ENCODE results near the gene EDDM13. TPM values are rescaled to one million over a fixed set of nuclear protein-coding genes. Genes with fewer than 3 reads are reported as not detected.

Gene EDDM13, protein sequence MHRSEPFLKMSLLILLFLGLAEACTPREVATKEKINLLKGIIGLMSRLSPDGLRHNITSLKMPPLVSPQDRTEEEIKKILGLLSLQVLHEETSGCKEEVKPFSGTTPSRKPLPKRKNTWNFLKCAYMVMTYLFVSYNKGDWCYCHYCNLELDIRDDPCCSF
- not detected in 2 replicates for total RNA-seq

DNA sequence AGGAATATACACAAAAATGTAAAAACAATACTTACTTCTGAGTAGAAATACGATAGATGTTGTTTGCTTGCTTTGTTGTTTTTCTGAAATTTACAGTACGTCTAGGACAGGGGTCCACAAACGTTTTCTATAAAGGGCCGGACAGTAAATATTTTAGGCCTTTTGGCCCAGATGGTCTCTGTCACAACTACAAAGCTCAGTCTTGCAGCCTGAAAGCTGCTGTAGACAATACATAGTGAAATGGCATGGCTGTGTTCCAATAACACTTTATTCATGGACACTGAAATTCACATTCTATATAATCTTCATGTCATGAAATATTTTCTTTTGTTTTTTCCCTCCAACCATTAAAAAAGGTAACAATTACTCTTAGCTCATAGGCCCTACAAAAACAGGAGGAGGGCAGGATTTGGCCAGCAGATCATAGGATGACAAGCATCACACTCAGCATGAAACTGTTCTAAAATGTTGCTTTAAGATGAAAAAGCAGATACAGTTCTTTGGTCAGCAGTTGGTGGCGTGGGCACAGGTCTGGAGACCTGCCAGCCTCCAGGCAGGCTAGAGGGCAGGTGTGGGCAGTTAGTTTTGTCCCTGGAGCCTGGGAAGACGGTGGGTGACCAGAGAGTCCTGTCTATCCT, at the start of gene EDDM13:
Gene EDDM13 (plus strand): TSS at position 588 of the 638 bp plus-strand sequence. CDS start 87 bp downstream, outside the sequence.

DNA sequence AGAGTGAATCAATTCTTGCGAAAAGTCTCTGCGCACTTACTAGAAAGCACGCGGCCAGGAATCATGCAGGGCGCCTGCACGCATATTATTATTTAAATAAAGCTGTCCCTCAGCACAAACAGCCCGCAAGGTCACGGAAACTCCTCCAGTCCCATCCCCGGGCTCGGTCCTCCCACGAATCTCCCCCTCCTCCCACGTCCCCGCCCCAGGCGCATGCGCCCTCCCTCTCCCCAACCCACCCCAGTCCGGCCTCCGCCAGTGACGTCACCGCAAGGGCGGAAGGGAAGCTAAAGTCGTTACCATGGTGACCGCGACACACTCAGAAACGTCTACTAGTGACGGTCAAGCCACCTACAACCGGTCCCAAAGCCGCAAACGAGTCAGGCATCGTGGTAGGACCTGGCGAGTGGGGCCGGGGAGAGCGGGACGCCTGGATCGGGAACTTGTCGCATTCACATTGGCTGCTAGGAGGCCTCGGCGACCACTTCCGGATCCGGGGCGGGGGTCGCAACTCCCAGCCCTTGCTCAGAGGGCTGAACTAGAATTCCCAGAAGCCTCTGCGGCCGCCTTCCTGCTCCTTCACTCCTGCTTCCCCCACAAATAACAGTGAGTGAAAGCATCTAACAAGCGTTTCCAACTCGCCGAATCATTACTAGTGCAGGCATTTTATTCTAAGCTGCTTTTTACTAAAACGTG, 42.0 kb downstream of the EDDM13 start, which contains the start of gene ZSCAN5A:
Gene ZSCAN5A (minus strand): TSS at position 459 of the 696 bp plus-strand sequence. CDS start 89,793 bp downstream, outside the sequence.

Other genes with a start within 250 kb of the EDDM13 start
- gene ZNF787, start 151.5 kb upstream of the EDDM13 start, total RNA-seq = 10.7 and 16.2 TPM in 2 replicates
- gene ZNF444, start 131.5 kb upstream of the EDDM13 start, total RNA-seq = 17.1 and 19.4 TPM in 2 replicates
- not detected in 2 replicates for gene GALP, start 96.7 kb upstream of the EDDM13 start, total RNA-seq
- gene ZSCAN5B, start 75.0 kb upstream of the EDDM13 start, total RNA-seq = not detected in 2 replicates
- gene ZSCAN5C, start 70.5 kb upstream of the EDDM13 start, total RNA-seq = not detected in 2 replicates
- 11.0 and 11.3 TPM in 2 replicates for gene ZSCAN5A, start 42.1 kb downstream of the EDDM13 start, total RNA-seq
- gene ZNF582, start 120.8 kb downstream of the EDDM13 start, total RNA-seq = 1.6 and 3.2 TPM in 2 replicates
- 2.7 and 2.8 TPM in 2 replicates for gene ZNF583, start 131.6 kb downstream of the EDDM13 start, total RNA-seq
- 5.0 and 5.2 TPM in 2 replicates for gene ZNF667, start 204.6 kb downstream of the EDDM13 start, total RNA-seq
- 3.2 and 3.6 TPM in 2 replicates for gene ZNF471, start 235.1 kb downstream of the EDDM13 start, total RNA-seq